B cell (primary cell): ENCODE data around the gene MTUS2. TPM values are rescaled to one million over a fixed set of nuclear protein-coding genes. Genes with fewer than 3 reads are reported as not detected.

Source experiments
- ATAC-seq: fragments of 200-7000 bp; cut with Tn5 transposase; one replicate; pipeline ENCODE4 v1.10.0; 2021; ENCODE audit warnings: low read depth, mild to moderate bottlenecking, moderate number of reproducible peaks, moderate library complexity
- CTCF ChIA-PET: fragments of 350-600 bp; sonication (Branson Sonifier 250); formaldehyde crosslinking; loops from one replicate; lab custom pipeline; 2021; ENCODE audit warnings: antibody characterized with exemption, inconsistent platforms; lab: Charles Lee
- POLR2A ChIA-PET: fragments of 350-600 bp; sonication (Branson Sonifier 250); formaldehyde crosslinking; loops from one replicate; lab custom pipeline; 2021; ENCODE audit warnings: antibody characterized with exemption; lab: Charles Lee
- DNase-seq: peaks from one replicate; pipeline ENCODE4 v3.0.0; 2013
- H2AFZ ChIP-seq: 2 replicates; pipeline ENCODE4 v1.6.1; 2012; ENCODE audit warnings: mild to moderate bottlenecking, low read depth, low read length; ENCODE audit not compliant: insufficient read depth, poor library complexity, severe bottlenecking
- H3K27ac ChIP-seq, 2 donors: 1 replicate in 1 of 2; 2 replicates in 1 of 2; pipeline ENCODE4 v1.5.1; 2012 to 2013; ENCODE audit warnings: low read length in 2 of 2, mild to moderate bottlenecking in 2 of 2, moderate library complexity in 1 of 2
- H3K27me3 ChIP-seq, 4 experiments: fragments of 200-600 bp in 1 of 4; sonication (generic) in 1 of 4; replicated peaks in 1 of 4; 1 replicate in 2 of 4; 2 replicates in 2 of 4; pipeline versions ENCODE4 v1.6.1 to v1.7.0; 2013 to 2016; ENCODE audit warnings: low read length in 3 of 4, mild to moderate bottlenecking in 2 of 4, mixed read lengths in 1 of 4, moderate library complexity in 1 of 4; ENCODE audit not compliant: insufficient read depth in 4 of 4, control insufficient read depth in 3 of 4; ENCODE audit errors: control extremely low read depth in 1 of 4
- H3K36me3 ChIP-seq, 2 experiments: replicated peaks in 1 of 2; 1 replicate in 1 of 2; 2 replicates in 1 of 2; pipeline versions ENCODE4 v1.6.1 to v1.7.1; 2013; ENCODE audit warnings: low read length in 1 of 2; ENCODE audit not compliant: insufficient read depth in 2 of 2, control insufficient read depth in 1 of 2; ENCODE audit errors: control extremely low read depth in 1 of 2, extremely low read depth in 1 of 2
- H3K4me1 ChIP-seq, 2 donors: fragments of 200-600 bp in 1 of 2; sonication (generic) in 1 of 2; 1 replicate in 1 of 2; 2 replicates in 1 of 2; pipeline versions ENCODE4 v1.5.1 to v1.6.1; 2013 to 2017; ENCODE audit warnings: low read length in 2 of 2; ENCODE audit not compliant: control insufficient read depth in 2 of 2, insufficient read depth in 2 of 2
- H3K4me2 ChIP-seq: replicated peaks from 2 replicates; pipeline ENCODE3; 2012; ENCODE audit warnings: mild to moderate bottlenecking, low read depth, low read length; ENCODE audit not compliant: poor library complexity, severe bottlenecking
- H3K4me3 ChIP-seq, 5 experiments: fragments of 200-600 bp in 1 of 5; sonication (generic) in 1 of 5; 1 replicate in 3 of 5; 2 replicates in 2 of 5; pipeline versions ENCODE4 v1.5.1 to v1.7.0; 2011 to 2016; ENCODE audit warnings: low read length in 4 of 5, mild to moderate bottlenecking in 4 of 5, low read depth in 2 of 5, control low read depth in 1 of 5, moderate library complexity in 1 of 5; ENCODE audit not compliant: insufficient read depth in 1 of 5; ENCODE audit errors: control extremely low read depth in 1 of 5, extremely low read depth in 1 of 5
- H3K79me2 ChIP-seq: fragments of 200-600 bp; sonication (generic); one replicate; pipeline ENCODE4 v1.6.0; 2016; ENCODE audit warnings: low read length; ENCODE audit not compliant: control insufficient read depth, insufficient read depth
- H3K9ac ChIP-seq: fragments of 200-600 bp; sonication (generic); 2 replicates; pipeline ENCODE4 v1.6.1; 2017; ENCODE audit warnings: mild to moderate bottlenecking, low read length, moderate library complexity
- H3K9me3 ChIP-seq, 3 donors: one replicate each; pipeline versions ENCODE4 v1.6.1 to v1.7.1; 2013; ENCODE audit warnings: low read length in 2 of 3; ENCODE audit not compliant: control insufficient read depth in 2 of 3, insufficient read depth in 1 of 3; ENCODE audit errors: control extremely low read depth in 1 of 3
- H4K20me1 ChIP-seq: 2 replicates; pipeline ENCODE4 v1.6.0; 2012; ENCODE audit warnings: mild to moderate bottlenecking, low read length; ENCODE audit not compliant: insufficient read depth, control insufficient read depth, poor library complexity, severe bottlenecking
- H3K27ac Mint-ChIP-seq: one replicate; pipeline ENCODE4 v1.8.0; 2021; ENCODE audit warnings: mixed read lengths
- H3K27me3 Mint-ChIP-seq: one replicate; pipeline ENCODE4 v1.8.0; 2021; ENCODE audit warnings: mixed read lengths
- H3K4me1 Mint-ChIP-seq: one replicate; pipeline ENCODE4 v1.8.0; 2021; ENCODE audit warnings: mixed read lengths
- H3K4me3 Mint-ChIP-seq: one replicate; pipeline ENCODE4 v1.8.0; 2021; ENCODE audit warnings: mixed read lengths
- H3K9me3 Mint-ChIP-seq: one replicate; pipeline ENCODE4 v1.8.0; 2022; ENCODE audit warnings: mixed read lengths; ENCODE audit not compliant: insufficient read depth
- EZH2 ChIP-seq: IDR thresholded peaks from 2 replicates; pipeline ENCODE4 v1.6.1; 2012; ENCODE audit warnings: borderline replicate concordance, low read depth, mild to moderate bottlenecking, moderate library complexity, low read length; ENCODE audit not compliant: insufficient read depth, poor library complexity, severe bottlenecking
- WGBS: methylation state at CpG from one replicate; pipeline ENCODE4 v1.1.5; 2013; ENCODE audit warnings: missing lambda C conversion rate; ENCODE audit not compliant: insufficient coverage; 5-methylcytosine and 5-hydroxymethylcytosine counted together
- intact Hi-C: fragments of 100-400 bp; cut with micrococcal nuclease; formaldehyde crosslinking; loops from one replicate; pipeline ENCODE4 v1.10.0; 2022
- polyA plus RNA-seq: library from polyadenylated mRNA; depleted of rRNA; stranded (reverse); fragments of >200 nt; gene quantifications from 2 replicates; pipeline ENCODE4 v1.2.3, GENCODE V29; 2012
- total RNA-seq, 2 donors: library from RNA; stranded (reverse); fragments of 120-200 nt in 1 of 2; gene quantifications; 1 replicate in 1 of 2; 2 replicates in 1 of 2; pipeline versions ENCODE4 v1.2.3 to v1.2.4, GENCODE V29; 2013 to 2022
- TF ChIP-seq, protein P1 (sequence below): fragments of 200-600 bp; IDR thresholded peaks from one replicate; pipeline ENCODE4 v1.8.0; 2022; ENCODE audit warnings: antibody characterized with exemption, mild to moderate bottlenecking

MTUS2 gene
- total and polyA plus RNA-seq, 2 donors (not counting 1 experiment from before 2014, with no cell fraction given) = 0.12 TPM; not detected in 1

DNA sequence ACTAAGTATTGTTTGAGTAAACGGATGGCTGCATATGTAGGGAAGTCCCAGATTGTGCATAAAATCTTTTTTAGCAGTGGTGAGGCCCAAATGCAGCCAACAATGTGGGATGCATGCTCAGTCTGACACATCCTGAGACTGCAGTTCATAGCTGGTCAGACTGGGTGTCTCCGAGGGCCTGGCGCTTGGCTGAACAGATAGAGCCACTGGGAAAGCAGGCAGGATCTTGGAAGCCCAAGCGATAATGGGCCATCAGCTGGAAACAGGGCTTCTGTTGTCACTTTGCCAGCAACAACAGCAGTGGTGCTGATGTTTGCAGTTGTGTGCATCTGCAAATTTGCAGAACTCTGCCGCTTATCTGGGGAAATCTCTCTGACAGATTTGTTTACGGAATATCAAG lies 36.1 kb downstream of the MTUS2 start:
- intact Hi-C loops = no loop called here
- Histone ChIP-seq H2AFZ (no peak overlapping the region), H3K36me3 (no peaks in the 10 kb centered on the region), H3K27ac (no peak overlapping the region), H3K4me3 (no peak overlapping the region), H3K27me3 (peaks cover 0 to 6% (median 1%) of the 10 kb centered on the region in 4 experiments), H3K4me1 (peaks cover under 1 to 2% of the 10 kb centered on the region in 2 donors), H4K20me1 (no peaks in the 10 kb centered on the region), H3K4me2 (no peak overlapping the region), H3K9me3 (no peaks in the 10 kb centered on the region), H3K79me2 (no peaks in the 10 kb centered on the region), H3K9ac (no peak overlapping the region)
- ChIA-PET POLR2A (no interaction called here), CTCF (no interaction called here)
- TF ChIP-seq, protein P1, sequence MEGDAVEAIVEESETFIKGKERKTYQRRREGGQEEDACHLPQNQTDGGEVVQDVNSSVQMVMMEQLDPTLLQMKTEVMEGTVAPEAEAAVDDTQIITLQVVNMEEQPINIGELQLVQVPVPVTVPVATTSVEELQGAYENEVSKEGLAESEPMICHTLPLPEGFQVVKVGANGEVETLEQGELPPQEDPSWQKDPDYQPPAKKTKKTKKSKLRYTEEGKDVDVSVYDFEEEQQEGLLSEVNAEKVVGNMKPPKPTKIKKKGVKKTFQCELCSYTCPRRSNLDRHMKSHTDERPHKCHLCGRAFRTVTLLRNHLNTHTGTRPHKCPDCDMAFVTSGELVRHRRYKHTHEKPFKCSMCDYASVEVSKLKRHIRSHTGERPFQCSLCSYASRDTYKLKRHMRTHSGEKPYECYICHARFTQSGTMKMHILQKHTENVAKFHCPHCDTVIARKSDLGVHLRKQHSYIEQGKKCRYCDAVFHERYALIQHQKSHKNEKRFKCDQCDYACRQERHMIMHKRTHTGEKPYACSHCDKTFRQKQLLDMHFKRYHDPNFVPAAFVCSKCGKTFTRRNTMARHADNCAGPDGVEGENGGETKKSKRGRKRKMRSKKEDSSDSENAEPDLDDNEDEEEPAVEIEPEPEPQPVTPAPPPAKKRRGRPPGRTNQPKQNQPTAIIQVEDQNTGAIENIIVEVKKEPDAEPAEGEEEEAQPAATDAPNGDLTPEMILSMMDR = no peak
- TF ChIP-seq EZH2 = no peak
- DNase-seq (no peak), ATAC-seq (no peak)
- Mint-ChIP-seq H3K27me3 (peaks cover 17% of the 10 kb centered on the region), H3K4me1 (peaks cover 6% of the 10 kb centered on the region), H3K9me3 (no peaks in the 10 kb centered on the region), H3K4me3 (no peak overlapping the region), H3K27ac (no peak overlapping the region)
- WGBS = 92% methylated on average over 5 of the region's 6 CpGs

DNA sequence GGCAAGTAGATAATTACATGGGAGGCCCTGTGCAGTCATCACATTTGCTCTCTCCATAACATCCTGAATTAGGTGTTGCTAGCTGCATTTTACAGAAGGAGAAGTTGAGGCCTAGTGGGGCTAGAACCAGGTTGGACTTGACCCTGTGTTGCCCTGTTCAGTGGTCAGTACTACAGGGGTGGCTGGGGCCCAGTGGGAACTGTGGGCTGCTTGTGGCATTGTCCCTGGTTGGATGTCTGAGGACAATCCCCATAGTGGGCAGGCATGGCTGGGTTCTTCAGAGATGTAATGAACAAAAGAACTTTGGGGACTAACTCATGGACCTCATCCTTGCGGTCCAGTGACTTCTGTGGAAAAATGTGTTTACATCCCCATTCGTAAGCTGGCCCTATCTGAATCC lies 38.9 kb downstream of the MTUS2 start:
- ATAC-seq = no peak
- POLR2A ChIA-PET = no interaction called here

More for the DNA sequence above, 38.9 kb downstream of the MTUS2 start:
- Histone ChIP-seq H3K4me2 (no peak overlapping the region), H3K4me3 (no peak overlapping the region), H3K9me3 (no peaks in the 10 kb centered on the region), H3K4me1 (no peaks in the 10 kb centered on the region), H2AFZ (no peak overlapping the region), H3K27ac (no peak overlapping the region), H4K20me1 (no peaks in the 10 kb centered on the region), H3K36me3 (no peaks in the 10 kb centered on the region), H3K9ac (no peak overlapping the region), H3K79me2 (no peaks in the 10 kb centered on the region), H3K27me3 (peaks cover 0 to 6% (median 1%) of the 10 kb centered on the region in 4 experiments)
- Mint-ChIP-seq H3K27me3 (peaks cover 13% of the 10 kb centered on the region), H3K4me3 (no peak overlapping the region), H3K27ac (no peak overlapping the region), H3K9me3 (no peaks in the 10 kb centered on the region), H3K4me1 (no peaks in the 10 kb centered on the region)
- CTCF ChIA-PET = interaction anchor here (0.5 kb wide), 1 partner anchor 402 kb away, joined by 4 read pairs; no protein-coding TSS in a partner anchor
- intact Hi-C loops = no loop called here
- TF ChIP-seq, protein P1 = no peak
- no peak for TF ChIP-seq EZH2
- no peak for DNase-seq
- 100% methylated on average over 1 of the region's 2 CpGs for WGBS
